Measurements from ENCODE around the gene COL26A1.

The COL26A1 gene

DNA sequence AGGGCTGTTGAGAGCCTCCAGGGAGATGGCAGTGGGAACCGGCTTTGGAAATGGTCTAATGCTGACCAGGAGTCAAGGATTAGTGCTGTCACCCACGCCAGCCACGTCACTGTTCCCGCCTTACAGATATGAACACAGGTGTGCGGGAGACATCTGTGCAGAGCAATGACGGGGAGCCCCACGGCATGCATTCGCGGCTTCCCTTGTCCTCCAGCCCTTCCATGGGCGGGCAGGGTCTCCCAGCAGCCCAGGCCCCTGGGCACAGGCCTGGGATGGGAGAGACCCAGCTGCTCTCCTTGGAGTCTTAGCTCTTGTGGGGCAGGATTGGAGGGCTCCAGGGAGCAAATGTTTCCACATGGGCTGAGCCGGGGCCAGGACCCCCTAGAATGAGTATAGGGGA, 172.2 kb downstream of the COL26A1 start:
- DNase-seq (ENCODE audit: low spot score), result no peak

DNA sequence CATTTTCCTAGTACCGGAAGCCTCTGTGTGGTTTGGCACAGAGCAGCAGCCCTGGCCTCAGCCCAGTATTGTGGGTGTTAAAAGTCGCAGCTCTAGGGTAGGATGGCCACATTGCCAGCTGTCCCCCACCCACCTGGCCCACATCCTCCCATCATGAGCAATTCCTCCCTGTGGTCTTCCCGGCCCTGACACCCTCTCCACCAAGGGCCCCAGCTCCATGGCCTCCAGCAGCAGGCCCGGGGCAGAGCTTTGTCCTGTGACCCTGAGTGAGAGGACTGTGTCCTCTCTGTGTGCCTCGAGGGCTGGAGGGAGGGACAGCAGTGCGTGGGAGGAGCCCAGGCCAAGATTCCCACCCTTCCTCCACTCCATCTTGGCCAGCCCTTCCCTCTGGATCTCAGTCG, 172.7 kb downstream of the COL26A1 start:
- no peak for DNase-seq (ENCODE audit: low spot score)

DNA sequence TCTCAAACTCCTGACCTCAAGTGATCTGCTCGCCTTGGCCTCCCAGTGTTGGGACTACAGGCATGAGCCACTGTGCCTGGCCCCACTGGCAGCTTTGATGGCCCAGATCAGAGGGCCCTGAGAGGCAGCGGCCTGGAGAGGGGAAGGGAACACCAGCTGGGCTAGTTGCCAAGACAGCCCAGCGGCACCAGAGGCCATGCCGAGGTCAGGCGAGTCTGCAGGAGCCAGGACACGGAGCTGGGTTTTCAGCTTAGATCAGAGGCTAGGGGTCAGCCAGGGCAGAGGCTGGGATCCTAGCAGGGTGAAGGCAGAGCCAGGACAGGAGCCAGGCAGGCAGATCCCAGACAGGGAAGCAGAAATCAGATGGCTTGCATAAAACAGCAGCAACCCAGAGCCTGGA, 173.6 kb downstream of the COL26A1 start:
- no peak for DNase-seq (ENCODE audit: low spot score)

DNA sequence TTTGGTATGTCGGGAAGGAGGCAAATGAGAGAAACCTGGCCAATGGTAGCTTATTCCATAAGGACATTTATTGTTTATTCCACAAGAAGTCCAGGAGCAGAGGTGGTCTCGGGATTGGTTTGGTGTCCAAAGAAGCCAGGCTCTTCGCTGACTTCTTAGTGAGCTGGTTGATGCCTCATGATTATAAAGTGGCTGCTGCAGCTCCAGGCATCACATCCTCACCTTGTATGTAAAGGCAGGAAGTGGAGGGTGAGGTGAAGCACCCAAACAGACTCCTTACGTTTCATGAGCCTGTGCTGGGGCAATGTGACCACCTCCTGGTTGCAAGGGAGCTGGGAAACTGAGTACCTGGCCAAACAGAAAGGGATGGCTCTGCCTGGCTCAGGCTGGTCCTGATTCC, 174.0 kb downstream of the COL26A1 start:
- no peak for DNase-seq (ENCODE audit: low spot score)

DNA sequence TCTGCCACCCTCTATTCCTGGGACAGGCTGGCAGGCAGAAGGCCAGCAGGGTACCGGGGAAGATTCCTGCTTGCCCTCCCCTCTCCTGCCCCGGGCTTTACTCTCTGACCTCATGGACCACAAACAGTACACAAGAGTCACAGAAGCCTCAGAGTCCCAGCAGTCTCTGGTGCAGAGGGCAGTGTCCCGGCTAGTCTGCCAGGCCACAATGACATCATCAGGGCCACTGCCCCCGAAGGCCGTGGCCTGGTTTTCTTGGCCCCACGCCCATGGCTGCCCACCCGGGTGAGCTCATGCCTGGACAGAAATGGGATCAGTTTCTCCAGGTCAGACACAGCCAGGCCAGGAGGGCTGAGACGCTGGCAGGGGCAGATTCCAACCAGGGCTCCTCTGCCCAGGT, 174.5 kb downstream of the COL26A1 start:
- DNase-seq (ENCODE audit: low spot score), result peak; percentile 62

DNA sequence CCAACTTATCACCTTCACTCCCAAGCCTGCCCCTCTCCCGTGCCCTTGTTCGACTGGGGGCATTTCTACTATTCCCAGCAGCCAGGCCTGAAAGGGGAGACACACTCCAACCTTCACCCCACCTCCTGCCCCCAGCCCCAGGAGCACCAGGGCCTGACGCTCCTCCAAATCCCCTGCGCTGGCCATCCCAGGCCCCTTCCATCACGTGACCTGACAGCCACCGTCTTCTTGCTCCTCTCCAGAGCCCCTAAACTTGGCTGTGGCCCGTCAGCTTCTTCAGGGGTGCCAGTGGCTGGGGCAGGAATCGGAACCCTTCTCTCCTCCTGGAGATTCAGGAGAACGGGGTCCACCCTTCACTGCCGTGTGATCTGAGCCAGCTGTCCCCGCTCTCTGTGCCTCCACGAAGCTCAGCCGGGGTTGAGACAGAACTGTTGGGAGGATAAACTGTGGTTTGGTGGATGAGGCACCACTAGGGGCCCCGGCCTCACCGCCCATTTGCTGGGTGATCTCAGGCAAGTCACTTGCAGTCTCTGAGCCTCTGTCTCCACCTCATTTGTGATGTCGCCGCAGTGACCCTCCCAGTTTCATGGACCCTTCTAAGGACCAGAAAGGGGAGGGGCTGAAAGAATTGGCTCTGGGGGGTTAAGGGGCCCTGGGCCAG, 175.4 kb downstream of the COL26A1 start:
- DNase-seq (ENCODE audit: low spot score), result no peak

DNA sequence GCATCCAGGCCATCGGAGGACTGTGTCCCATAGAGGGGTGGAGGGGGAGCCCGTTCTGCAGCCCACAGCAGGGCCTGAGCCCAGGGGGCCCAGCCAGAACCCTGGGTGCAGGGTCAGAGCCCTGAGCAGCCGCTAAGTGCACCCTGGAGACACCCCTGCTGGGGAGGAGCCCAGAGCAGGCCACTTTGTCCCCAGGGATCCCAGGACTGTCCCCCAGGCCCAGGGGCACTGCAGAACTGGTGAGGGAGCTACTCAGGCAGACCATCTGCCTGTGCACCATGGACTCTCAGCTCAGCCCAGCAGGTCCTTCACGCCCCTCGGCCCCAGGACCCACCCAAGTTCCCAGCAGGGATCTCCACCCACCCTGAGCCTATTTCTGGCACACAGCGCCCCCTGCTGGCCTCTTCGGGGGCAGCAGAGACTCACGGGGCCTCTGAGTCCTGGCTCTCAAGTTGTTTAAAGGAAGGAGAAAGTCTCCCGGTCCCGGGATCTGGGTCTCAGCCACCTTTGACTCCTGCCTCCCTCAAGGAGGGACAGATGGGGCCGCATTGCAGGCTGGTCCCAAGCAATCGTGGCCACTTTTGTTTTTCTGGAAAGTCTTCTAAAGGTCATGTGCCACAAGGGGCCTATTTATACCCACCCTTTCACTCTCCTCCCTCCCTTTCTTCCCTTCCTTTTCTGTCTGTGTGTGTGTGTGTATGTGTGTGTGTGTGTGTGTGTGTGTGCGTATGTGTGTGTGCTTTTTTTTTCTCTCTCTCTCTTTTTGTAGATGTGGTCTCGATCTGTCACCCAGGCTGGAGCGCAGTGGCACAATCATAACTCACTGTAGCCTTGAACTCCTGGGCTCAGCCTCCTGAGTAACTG, 176.2 kb downstream of the COL26A1 start:
- peak; percentile 87 for DNase-seq (ENCODE audit: low spot score)

DNA sequence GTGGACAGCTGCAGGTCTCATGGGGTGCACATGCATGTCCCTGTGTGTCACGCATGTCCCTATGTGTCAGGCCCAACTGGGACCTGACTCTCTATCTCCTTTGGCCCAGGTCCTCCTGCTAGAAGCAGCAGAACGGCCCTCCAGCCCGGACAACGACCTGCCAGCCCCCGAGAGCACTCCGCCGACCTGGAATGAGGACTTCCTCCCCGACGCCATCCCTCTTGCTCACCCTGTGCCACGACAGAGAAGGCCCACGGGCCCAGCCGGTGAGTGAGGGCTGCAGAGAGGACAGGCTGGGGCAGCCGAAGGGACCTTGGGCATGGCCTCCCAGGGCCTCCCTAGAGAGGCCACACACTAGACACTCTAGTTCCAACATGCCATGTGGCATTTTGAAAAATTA, 177.1 kb downstream of the COL26A1 start:
- no peak for DNase-seq (ENCODE audit: low spot score)

DNA sequence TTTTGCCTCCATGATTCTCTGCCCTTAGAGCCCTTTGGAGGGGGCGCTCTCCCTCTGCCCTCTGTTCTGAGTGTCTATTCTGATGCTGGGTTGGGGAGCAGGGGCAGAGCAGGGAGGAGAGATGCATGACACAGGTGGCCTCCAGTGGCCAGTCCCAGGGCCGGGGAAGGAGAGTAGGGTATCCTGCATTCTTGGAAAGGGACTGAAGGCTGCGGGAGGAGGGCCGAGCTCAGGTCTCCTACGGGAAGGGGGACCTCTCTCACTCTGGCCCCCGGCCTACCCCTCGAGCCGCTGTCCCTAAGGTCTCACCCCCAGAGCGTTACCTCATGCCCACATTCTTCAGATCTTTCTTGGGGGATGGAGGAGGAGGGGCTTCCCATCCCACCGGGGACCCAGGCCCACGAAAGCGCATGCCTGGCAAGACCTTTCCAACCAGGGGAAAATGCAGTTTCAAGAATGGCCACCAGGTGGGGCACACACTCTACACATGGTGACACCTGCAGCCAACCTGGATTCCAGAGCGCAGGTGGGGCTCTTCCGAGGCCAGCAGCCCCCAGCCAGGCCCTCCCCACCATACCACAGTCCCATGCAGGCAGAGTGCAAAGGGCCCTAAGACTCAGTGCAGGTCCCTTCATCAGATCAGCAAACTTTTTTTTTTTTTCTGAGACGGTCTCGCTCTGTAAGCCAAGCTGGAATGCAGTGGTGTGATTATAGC, 180.0 kb downstream of the COL26A1 start:
- no peak for DNase-seq (ENCODE audit: low spot score)

DNA sequence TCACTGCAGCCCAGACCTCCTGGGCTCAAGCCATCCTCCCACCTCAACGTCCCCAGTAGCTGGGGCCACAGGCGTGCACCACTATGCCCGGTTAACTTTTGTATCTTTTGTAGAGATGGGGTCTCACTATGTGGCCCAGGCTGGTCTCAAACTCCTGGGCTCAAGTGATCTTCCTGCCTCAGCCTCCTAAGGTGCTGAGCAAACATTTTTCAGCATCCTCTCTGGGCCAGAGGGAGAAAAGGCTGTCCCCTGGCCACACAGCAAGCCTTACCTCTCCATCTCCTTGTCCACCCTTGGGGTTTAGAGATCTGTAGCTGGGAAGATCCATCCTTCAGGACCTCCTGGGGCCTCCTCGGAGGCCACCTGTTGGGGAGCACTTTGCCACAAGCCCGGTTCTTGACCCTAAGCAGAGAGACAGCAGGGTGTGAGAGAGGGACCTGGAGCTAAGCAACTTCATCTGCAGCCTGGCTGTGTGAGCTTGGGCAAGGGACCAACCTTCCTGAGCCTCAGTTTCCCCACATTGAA, 180.6 kb downstream of the COL26A1 start:
- DNase-seq (ENCODE audit: low spot score), result no peak

DNA sequence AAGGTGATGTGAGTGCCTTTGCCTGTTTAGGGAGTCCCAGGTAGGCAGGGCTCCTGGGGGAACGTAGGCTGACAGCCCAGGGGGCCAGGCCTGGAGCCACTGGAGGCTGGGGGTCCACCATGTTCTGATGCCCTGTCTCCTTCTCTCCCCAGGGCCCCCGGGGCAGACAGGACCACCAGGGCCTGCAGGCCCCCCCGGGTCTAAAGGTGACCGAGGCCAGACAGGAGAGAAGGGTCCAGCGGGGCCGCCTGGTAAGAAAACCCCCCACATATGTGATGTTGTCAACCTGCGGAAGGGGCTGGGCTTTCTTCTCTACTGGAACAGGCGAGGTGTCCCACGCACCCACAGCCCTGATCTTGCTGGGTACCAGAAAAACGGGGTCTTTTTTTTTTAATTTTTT, 181.2 kb downstream of the COL26A1 start:
- no peak for DNase-seq (ENCODE audit: low spot score)

DNA sequence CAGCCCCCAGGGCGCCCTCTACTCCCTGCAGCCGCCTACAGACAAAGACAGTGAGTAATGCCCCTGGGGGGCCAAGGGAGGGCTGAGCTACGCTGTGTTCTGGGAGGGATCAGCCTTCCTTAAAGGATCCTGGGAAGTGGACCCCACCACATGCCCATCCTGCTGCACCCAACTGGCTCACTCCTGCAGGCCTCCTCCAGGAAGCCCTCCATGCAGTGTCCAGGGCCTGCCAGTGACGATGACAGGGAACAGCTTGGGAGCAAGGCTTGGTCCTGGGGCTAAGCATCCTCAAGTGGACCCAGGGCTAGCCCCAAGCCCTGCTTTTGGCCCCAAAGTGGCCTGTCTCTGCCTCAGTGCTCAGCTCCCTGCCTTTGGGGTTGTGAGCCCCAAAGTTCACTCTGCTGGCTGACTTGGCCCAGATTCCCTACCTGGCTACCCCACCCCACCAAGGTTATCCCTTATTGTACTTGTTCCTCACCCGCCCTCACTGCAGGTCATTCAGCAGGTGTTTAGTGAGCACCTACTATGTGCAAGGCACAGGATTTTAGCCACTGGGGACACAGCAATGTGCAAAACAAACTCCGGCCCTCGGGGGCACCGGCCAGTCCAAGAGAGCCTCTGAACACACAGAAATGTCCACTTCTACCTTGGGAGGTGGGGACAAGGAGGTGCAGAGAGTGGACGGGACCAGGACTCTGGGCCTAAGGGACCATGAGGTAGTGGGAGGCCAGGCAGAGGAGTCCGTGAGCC, 182.9 kb downstream of the COL26A1 start:
- no peak for DNase-seq (ENCODE audit: low spot score)

DNA sequence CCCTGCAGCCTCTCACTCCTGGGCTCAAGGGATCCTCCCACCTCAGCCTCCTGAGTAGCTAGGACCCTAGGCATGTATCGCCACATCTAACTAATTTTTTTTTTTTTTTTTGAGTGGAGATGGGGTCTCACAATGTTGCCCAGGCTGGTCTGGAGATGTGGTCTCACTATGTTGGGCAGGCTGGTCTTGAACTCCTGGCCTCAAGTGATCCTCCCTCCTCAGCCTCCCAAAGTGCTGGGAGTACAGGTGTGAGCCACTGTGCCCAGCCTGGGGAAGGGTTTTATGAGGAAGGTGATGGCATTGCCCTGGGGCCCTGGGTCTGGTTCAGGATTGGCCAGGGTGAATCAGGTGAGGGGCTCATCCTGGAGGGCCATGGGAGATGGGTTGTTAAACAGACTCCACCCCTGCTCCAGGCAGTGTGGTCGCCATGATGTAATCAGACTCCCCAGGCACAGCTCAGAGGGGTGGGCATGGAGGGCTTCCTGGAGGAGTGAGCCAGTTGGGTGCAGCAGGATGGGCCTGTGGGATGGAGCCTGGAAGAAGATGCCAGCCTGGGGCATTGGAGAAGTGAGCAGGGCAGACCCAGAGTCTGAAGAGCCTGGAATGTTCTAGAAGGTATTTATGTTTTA, 183.7 kb downstream of the COL26A1 start:
- no peak for DNase-seq (ENCODE audit: low spot score)

DNA sequence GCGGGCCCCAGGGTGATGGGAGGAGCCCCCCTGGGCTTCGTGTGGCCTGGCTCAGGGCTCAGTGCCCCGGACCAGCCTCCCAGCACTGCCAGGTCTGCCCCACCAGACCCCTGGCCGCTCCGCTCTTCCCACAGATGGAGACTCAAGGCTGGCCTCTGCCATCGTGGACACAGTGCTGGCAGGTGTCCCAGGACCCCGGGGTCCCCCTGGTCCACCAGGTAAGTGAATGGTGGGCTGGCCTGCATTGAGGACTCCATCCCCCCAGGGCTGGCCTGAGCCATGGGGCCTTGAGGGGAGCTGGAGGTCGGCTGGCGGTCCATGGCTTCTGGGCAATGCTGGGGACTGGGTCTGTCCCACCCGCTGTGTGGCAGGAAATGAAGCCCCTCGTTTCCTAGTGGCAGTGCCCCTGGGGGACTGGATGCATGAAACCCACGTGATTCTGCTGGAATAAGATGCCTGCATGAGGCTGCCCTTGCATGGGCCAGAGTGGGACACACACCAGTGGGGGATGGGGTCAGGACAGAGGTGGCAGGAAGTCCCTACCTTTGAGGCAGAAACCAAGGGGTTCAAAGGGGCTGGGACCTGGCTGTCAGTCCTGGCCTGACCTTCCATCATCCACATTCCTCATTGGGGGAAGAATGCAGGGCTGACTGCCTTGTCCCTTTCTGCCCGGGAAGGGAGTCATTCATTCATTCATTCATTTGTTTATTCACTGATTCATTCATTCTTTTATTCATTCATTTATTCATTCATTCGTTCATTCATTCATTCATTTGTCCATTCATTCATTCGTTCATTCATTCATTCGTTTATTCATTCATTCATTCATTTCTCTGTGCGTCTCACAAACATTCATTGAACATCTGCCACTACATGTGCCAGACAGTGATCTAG, 184.6 kb downstream of the COL26A1 start:
- no peak for DNase-seq (ENCODE audit: low spot score)

DNA sequence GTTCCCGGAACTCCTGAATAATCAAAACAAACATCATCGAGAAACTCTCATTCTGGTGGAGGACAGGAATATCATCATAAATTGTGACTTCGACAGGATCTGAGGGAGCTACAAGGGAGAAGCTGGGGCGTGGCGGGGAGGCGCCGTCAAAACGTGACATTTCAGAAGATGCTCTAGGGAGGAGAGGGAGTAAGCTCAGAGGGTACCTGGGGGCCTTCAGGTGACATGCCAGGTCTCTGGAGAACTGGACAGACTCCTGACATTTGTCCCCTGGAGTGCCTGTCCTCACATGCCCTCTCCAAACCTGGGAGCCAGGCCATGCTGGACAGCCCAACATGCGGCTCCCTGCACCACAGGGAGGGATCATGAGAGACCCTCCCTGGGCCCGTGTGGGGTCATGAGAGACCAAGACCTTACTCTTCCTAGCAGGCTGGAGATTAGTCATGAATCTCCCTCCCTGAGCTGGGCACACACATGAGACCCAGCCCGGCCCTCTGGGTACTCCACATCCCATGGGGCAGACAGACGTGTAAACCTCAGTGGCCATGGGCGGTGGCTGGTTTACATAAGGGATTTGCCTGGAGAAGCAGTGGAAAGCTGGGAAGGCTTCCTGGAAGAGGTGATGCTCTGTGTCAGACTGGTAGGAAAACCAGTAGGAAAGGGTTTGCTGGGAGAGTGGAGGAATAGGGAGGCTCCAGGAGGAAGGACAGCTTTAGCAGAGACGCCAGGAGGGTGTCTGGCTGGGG, 185.4 kb downstream of the COL26A1 start:
- no peak for DNase-seq (ENCODE audit: low spot score)

DNA sequence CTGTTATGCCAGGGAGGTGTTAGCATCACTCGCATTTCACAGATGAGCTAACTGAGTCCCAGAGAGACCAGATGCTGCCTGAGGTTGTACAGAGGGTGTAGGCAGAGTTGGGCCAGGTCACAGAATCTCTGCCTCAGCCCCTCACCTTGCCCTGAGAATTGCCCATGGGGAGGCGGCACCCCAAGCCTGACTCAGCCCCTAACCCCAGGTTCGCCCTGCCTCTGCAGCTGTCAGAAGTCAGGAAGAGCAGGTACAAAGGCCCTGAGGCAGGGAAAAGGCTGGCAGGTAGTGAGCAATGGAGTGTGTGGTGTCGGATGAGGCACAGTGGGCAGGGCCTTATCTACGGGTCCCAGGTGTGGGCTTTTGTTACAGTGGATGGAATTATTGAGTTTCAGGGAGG, 187.1 kb downstream of the COL26A1 start:
- no peak for DNase-seq (ENCODE audit: low spot score)

DNA sequence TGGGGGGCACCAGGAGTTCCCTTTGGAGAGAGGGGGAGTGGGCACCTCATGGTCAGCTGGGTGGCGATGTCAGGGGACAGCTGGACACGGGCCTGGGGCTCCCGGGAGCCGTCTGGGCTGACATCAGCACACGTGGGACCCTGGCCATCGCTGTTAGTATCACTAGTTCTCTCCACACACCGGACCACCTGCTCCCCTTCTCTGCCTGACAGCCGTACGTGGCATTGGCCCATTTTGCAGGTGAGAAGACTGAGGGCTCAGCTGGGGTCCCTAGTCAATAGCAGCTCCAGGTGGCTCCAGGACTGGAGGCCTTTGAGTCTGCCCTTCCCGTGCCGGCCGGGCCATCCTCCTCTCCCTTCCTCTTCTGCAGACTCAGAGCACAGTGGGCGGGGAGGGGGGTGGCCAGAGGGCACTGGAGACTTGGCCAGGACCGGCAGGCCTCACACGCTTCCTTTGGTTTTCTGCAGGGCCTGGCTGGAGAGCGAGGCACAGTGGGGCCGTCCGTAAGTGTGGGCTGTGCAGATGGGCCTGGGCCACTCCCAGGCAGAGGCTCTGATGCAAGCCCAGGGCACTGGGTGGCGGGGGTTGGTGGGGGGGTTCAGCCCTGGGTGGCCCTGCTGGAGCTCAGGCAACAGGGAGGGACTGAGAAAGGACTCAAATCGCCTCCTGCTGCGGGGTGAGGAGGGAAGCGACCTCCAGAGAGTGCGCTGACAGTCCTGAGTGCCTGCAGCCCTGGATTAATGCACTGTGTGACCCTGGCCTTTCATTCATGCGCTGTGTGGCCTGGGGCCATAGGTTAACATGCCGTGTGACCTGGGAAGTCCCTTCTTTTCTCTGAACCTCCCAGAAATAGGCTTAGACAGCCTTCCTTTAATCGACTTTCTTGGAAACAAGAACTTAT, 188.2 kb downstream of the COL26A1 start:
- no peak for DNase-seq (ENCODE audit: low spot score)

DNA sequence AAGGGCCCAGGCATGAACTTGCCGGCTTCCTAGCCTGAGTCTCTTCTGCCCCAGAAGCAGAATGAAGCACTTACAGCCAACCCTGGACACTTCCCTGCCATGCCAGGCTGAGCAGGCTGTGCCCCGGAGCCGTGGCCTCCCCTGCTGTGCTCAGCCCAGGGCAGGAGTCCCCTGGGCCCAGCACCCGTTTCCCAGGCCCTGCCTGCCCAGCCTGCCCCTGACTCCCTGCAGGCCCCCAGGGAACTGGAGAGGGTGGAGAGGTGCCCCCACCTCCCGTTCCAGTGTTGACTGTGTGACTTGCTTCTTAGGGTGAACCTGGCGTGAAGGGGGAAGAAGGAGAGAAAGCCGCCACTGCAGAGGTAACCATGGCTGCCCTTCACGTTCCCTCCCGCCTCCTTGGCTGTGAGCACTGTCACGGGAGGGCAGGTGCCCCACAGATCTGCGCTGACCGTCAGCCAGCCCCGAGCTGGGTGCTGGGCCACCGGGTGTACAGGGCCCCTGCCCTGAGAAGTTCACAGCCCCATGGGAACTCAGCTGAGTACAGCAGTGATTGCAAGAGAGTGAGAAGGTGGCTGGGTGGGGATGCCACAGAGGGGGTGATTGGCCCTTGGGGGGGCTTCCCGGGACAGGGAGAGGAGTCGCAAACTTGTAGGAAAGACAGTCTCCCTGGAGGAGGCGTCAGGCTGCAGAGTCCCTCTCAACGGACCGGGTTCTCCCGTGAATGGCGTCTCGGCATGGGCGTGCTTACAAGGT, 190.5 kb downstream of the COL26A1 start:
- DNase-seq (ENCODE audit: low spot score), result peak; percentile 5
